ENCODE data around the gene GOSR1.

GOSR1 gene

GRCh38 chr17:30557916-30558685 lies 80.9 kb downstream of the GOSR1 start:
- no peak for TF ChIP-seq ZNF10 (tag by site-specific recombination; IDR thresholded peaks at IDR 0.05)
- POLR2A ChIA-PET: interaction anchor here (0.6 kb wide), 1 partner anchor 283 kb away, joined by 3 read pairs; no protein-coding TSS in a partner anchor
- H3K4me1 ChIP-seq (ENCODE audit: control insufficient read depth, insufficient read depth, low read length): no peaks in the 10 kb centered on the region
- H3K36me3 ChIP-seq (ENCODE audit: control insufficient read depth in 2 of 2, insufficient read depth in 1 of 2, low read length in 2 of 2): no peaks in the 10 kb centered on the region
- H3K4me3 ChIP-seq (ENCODE audit: low read depth, low read length): no peak overlapping the region
- no peak overlapping the region for H3K27ac ChIP-seq (ENCODE audit: extremely low read depth, low read depth, low read length)
- H3K9me3 ChIP-seq (ENCODE audit: control insufficient read depth, insufficient read depth, low read depth, low read length): no peaks in the 10 kb centered on the region
- CTCF ChIA-PET: interaction anchor here (0.7 kb wide), 2 partner anchors 33 to 69 kb away, joined by 3 read pairs; no protein-coding TSS in a partner anchor

DNA sequence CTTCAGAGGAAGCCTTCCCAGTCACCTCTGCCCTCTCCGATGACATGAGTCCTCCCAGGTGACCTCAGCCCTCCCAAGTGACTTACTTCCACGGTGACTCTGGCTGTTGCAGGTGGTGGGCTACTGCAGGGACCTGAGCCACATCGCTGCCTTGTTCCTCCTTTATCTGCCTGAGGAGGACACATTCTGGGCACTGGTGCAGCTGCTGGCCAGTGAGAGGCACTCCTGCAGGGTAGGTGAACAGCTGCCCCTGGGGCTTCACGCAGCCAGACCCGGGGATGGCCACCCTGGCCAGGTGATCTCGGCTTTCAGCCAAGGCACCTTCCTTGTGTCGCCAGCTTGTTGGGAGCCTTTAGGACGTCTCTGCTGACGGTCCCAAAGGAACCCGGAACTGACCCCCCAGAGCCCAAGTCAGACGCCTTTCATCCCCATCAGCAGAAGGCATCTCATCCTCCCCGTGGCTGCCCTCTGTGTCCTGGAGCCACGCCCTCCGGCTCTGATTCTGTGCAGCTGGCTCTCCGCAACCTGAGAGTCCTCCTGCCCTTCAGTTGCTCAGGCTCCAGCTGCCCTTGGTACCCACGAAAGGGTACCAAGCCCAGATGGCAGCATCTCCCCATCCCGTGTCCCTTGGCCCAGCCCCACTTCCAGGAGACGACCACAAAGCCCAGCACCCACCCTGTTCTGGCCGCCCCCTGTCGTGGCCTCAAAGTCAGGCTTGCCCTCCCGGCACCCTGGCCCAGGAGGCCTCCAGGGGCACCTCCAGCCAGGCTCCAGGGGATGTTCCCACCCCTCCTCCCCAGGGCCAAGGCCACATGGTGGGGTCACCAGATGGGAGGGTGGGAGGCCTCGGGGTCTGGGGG lies 81.7 kb downstream of the GOSR1 start:
- Histone ChIP-seq H3K4me3 (ENCODE audit: low read depth, low read length) (no peak overlapping the region), H3K9me3 (ENCODE audit: control insufficient read depth, insufficient read depth, low read depth, low read length) (no peaks in the 10 kb centered on the region), H3K27ac (ENCODE audit: extremely low read depth, low read depth, low read length) (no peak overlapping the region), H3K4me1 (ENCODE audit: control insufficient read depth, insufficient read depth, low read length) (no peaks in the 10 kb centered on the region), H3K36me3 (ENCODE audit: control insufficient read depth in 2 of 2, insufficient read depth in 1 of 2, low read length in 2 of 2) (no peaks in the 10 kb centered on the region)
- POLR2A ChIA-PET: no interaction called here
- CTCF ChIA-PET: no interaction called here
- TF ChIP-seq ZBTB20 (tag by site-specific recombination; IDR thresholded peaks at IDR 0.05) (no peak), ZFHX2 (tag by site-specific recombination; conservative IDR thresholded peaks at IDR 0.05) (no peak), PRDM2 (tag by site-specific recombination; IDR thresholded peaks at IDR 0.05; ENCODE audit: borderline replicate concordance) (no peak), ZNF26 (tag by site-specific recombination; IDR thresholded peaks at IDR 0.05) (no peak), ZNF2 (tag by site-specific recombination; IDR thresholded peaks at IDR 0.05) (no peak), ZNF18 (tag by site-specific recombination; IDR thresholded peaks at IDR 0.05) (no peak), PRDM4 (tag by site-specific recombination; IDR thresholded peaks at IDR 0.05) (no peak), ZNF354C (tag by site-specific recombination; IDR thresholded peaks at IDR 0.05; ENCODE audit: borderline replicate concordance, low read depth) (no peak), KLF16 (tag by site-specific recombination; IDR thresholded peaks at IDR 0.05) (no peak), ZNF394 (tag by site-specific recombination; IDR thresholded peaks at IDR 0.05; ENCODE audit: borderline replicate concordance) (no peak), ZNF449 (tag by site-specific recombination; IDR thresholded peaks at IDR 0.05) (no peak), ZNF274 (IDR thresholded peaks at IDR 0.05; ENCODE audit: low read length) (no peak), ZNF274 (tag by site-specific recombination; IDR thresholded peaks at IDR 0.05; ENCODE audit: borderline replicate concordance) (no peak), MEIS1 (CRISPR knock-in tag; IDR thresholded peaks at IDR 0.05; ENCODE audit: borderline replicate concordance) (no peak), ZNF510 (tag by site-specific recombination; IDR thresholded peaks at IDR 0.05; ENCODE audit: insufficient replicate concordance) (no peak), ZNF366 (tag by site-specific recombination; conservative IDR thresholded peaks at IDR 0.05) (no peak)

All from HEK293 (cell line).